Neural progenitor cell (in vitro differentiated cells): Measurements from ENCODE around the gene FRY. TPM values are rescaled to one million over a fixed set of nuclear protein-coding genes. Genes with fewer than 3 reads are reported as not detected.

ENCODE experiments used
- DNase-seq: peaks from one replicate; pipeline ENCODE4 v3.0.0-alpha.2; 2016; ENCODE audit warnings: low spot score
- H2AFZ ChIP-seq: fragments of 200-600 bp; sonication (generic); replicated peaks from 2 replicates; pipeline ENCODE4 v1.6.1; 2016; ENCODE audit warnings: antibody characterized with exemption
- H3F3A ChIP-seq: fragments of 200-600 bp; sonication (generic); 2 replicates; pipeline ENCODE4 v1.6.1; 2016; ENCODE audit warnings: antibody characterized with exemption, low read depth
- H3K27ac ChIP-seq: fragments of 200-600 bp; sonication (generic); 2 replicates; pipeline ENCODE4 v1.5.1; 2016; ENCODE audit warnings: mild to moderate bottlenecking
- H3K27me3 ChIP-seq: fragments of 200-600 bp; sonication (generic); 2 replicates; pipeline ENCODE4 v1.6.1; 2016; ENCODE audit warnings: mild to moderate bottlenecking, moderate library complexity
- H3K36me3 ChIP-seq: fragments of 200-600 bp; sonication (generic); 2 replicates; pipeline ENCODE4 v1.5.1; 2016
- H3K4me1 ChIP-seq: fragments of 200-600 bp; sonication (generic); 2 replicates; pipeline ENCODE4 v1.6.1; 2016; ENCODE audit warnings: mixed run types
- H3K4me2 ChIP-seq: fragments of 200-600 bp; sonication (generic); 2 replicates; pipeline ENCODE4 v1.6.1; 2016
- H3K4me3 ChIP-seq: fragments of 200-600 bp; sonication (generic); 2 replicates; pipeline ENCODE4 v1.5.1; 2016
- H3K79me2 ChIP-seq: fragments of 200-600 bp; sonication (generic); 2 replicates; pipeline ENCODE4 v1.6.1; 2016; ENCODE audit warnings: low read depth
- H3K9ac ChIP-seq: fragments of 200-600 bp; sonication (generic); 2 replicates; pipeline ENCODE4 v1.6.1; 2016
- H3K9me3 ChIP-seq: fragments of 200-600 bp; sonication (generic); 2 replicates; pipeline ENCODE4 v1.5.1; 2016; ENCODE audit warnings: low read depth
- H4K20me1 ChIP-seq: fragments of 200-600 bp; sonication (generic); 2 replicates; pipeline ENCODE4 v1.6.1; 2016; ENCODE audit warnings: low read depth
- H3K27ac Mint-ChIP-seq: 3 replicates; pipeline ENCODE4 v1.8.0; 2021; ENCODE audit warnings: mixed read lengths
- H3K27me3 Mint-ChIP-seq: 2 replicates; pipeline ENCODE4 v1.8.0; 2022; ENCODE audit warnings: low read depth, mild to moderate bottlenecking, inconsistent platforms, moderate library complexity, mixed read lengths; ENCODE audit not compliant: insufficient read depth
- H3K36me3 Mint-ChIP-seq: 3 replicates; pipeline ENCODE4 v1.8.0; 2021; ENCODE audit warnings: mixed read lengths
- H3K4me1 Mint-ChIP-seq: 3 replicates; pipeline ENCODE4 v1.8.0; 2021; ENCODE audit warnings: mixed read lengths
- H3K4me3 Mint-ChIP-seq: 3 replicates; pipeline ENCODE4 v1.8.0; 2021; ENCODE audit warnings: mild to moderate bottlenecking, moderate library complexity, mixed read lengths
- H3K9me3 Mint-ChIP-seq: 3 replicates; pipeline ENCODE4 v1.8.0; 2020; ENCODE audit warnings: mixed read lengths
- EZH2 ChIP-seq: fragments of 200-600 bp; sonication (generic); IDR thresholded peaks from 2 replicates; pipeline ENCODE4 v1.6.1; 2017; ENCODE audit warnings: antibody characterized with exemption, mild to moderate bottlenecking, moderate library complexity
- EZH2phosphoT487 ChIP-seq: fragments of 200-600 bp; sonication (generic); IDR thresholded peaks from 2 replicates; pipeline ENCODE4 v1.6.1; 2017; ENCODE audit warnings: antibody characterized with exemption
- total RNA-seq: library from RNA; depleted of rRNA; stranded (reverse); fragments of >200 nt; gene quantifications from 2 replicates; pipeline ENCODE4 v1.2.3, GENCODE V29; 2015; ENCODE audit warnings: low replicate concordance
- TF ChIP-seq, protein P1 (sequence below): fragments of 200-600 bp; sonication (generic); IDR thresholded peaks from 2 replicates; pipeline ENCODE4 v1.5.1; 2017; ENCODE audit warnings: antibody characterized with exemption, mild to moderate bottlenecking

FRY gene
- total RNA-seq, 1 donor from 2014 or later, result 12.6 TPM

- H3K4me1 Mint-ChIP-seq, result no peaks in the 10 kb centered on the region
- Histone ChIP-seq H3K4me1 (no peaks in the 10 kb centered on the region), H3K27me3 (no peaks in the 10 kb centered on the region), H3K79me2 (no peaks in the 10 kb centered on the region), H3K36me3 (peaks cover 3% of the 10 kb centered on the region), H2AFZ (no peak overlapping the region), H3K27ac (no peak overlapping the region), H3K9ac (no peak overlapping the region), H3K4me2 (no peak overlapping the region), H3K9me3 (no peaks in the 10 kb centered on the region), H3F3A (no peaks in the 10 kb centered on the region), H3K4me3 (no peak overlapping the region), H4K20me1 (no peaks in the 10 kb centered on the region)
- TF ChIP-seq EZH2phosphoT487 (no peak), EZH2 (no peak)
- TF ChIP-seq, protein P1, sequence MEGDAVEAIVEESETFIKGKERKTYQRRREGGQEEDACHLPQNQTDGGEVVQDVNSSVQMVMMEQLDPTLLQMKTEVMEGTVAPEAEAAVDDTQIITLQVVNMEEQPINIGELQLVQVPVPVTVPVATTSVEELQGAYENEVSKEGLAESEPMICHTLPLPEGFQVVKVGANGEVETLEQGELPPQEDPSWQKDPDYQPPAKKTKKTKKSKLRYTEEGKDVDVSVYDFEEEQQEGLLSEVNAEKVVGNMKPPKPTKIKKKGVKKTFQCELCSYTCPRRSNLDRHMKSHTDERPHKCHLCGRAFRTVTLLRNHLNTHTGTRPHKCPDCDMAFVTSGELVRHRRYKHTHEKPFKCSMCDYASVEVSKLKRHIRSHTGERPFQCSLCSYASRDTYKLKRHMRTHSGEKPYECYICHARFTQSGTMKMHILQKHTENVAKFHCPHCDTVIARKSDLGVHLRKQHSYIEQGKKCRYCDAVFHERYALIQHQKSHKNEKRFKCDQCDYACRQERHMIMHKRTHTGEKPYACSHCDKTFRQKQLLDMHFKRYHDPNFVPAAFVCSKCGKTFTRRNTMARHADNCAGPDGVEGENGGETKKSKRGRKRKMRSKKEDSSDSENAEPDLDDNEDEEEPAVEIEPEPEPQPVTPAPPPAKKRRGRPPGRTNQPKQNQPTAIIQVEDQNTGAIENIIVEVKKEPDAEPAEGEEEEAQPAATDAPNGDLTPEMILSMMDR, result no peak
- no peaks in the 10 kb centered on the region for H3K27me3 Mint-ChIP-seq
- no peak for DNase-seq
- H3K4me3 Mint-ChIP-seq, result no peak overlapping the region
- H3K9me3 Mint-ChIP-seq, result no peaks in the 10 kb centered on the region
- H3K36me3 Mint-ChIP-seq, result no peaks in the 10 kb centered on the region
- H3K27ac Mint-ChIP-seq, result no peak overlapping the region
Observed at GRCh38 chr13:32107973-32108372, 76.4 kb downstream of the FRY start.

GRCh38 chr13:32113532-32113931 lies 82.0 kb downstream of the FRY start:
- Histone ChIP-seq H3K27me3 (no peaks in the 10 kb centered on the region), H3K9ac (no peak overlapping the region), H3K4me3 (no peak overlapping the region), H3K9me3 (no peaks in the 10 kb centered on the region), H3K36me3 (no peaks in the 10 kb centered on the region), H3K4me2 (no peak overlapping the region), H4K20me1 (no peaks in the 10 kb centered on the region), H3K27ac (no peak overlapping the region), H2AFZ (no peak overlapping the region), H3K79me2 (no peaks in the 10 kb centered on the region), H3K4me1 (no peaks in the 10 kb centered on the region), H3F3A (no peaks in the 10 kb centered on the region)
- no peaks in the 10 kb centered on the region for H3K27me3 Mint-ChIP-seq
- no peaks in the 10 kb centered on the region for H3K9me3 Mint-ChIP-seq
- DNase-seq, result no peak
- no peaks in the 10 kb centered on the region for H3K4me1 Mint-ChIP-seq
- H3K4me3 Mint-ChIP-seq, result no peak overlapping the region
- TF ChIP-seq EZH2phosphoT487, result no peak
- no peak for TF ChIP-seq EZH2
- TF ChIP-seq, protein P1, result no peak
- no peaks in the 10 kb centered on the region for H3K36me3 Mint-ChIP-seq
- H3K27ac Mint-ChIP-seq, result no peak overlapping the region

- no peak overlapping the region for H3K4me2 ChIP-seq
- H4K20me1 ChIP-seq, result no peaks in the 10 kb centered on the region
- H3K4me3 ChIP-seq, result no peak overlapping the region
- H3K9ac ChIP-seq, result no peak overlapping the region
- H2AFZ ChIP-seq, result no peak overlapping the region
- H3K36me3 ChIP-seq, result no peaks in the 10 kb centered on the region
- H3K27ac Mint-ChIP-seq, result no peak overlapping the region
- TF ChIP-seq EZH2phosphoT487 (no peak), EZH2 (no peak)
- TF ChIP-seq, protein P1, result no peak
- H3K79me2 ChIP-seq, result no peaks in the 10 kb centered on the region
- H3K27ac ChIP-seq, result no peak overlapping the region
- H3K4me3 Mint-ChIP-seq, result no peak overlapping the region
- no peaks in the 10 kb centered on the region for H3K9me3 ChIP-seq
- H3K4me1 Mint-ChIP-seq, result no peaks in the 10 kb centered on the region
- no peaks in the 10 kb centered on the region for H3K27me3 Mint-ChIP-seq
- DNase-seq, result no peak
- no peaks in the 10 kb centered on the region for H3K36me3 Mint-ChIP-seq
- no peaks in the 10 kb centered on the region for H3K9me3 Mint-ChIP-seq
- no peaks in the 10 kb centered on the region for H3K27me3 ChIP-seq
- H3K4me1 ChIP-seq, result no peaks in the 10 kb centered on the region
- H3F3A ChIP-seq, result no peaks in the 10 kb centered on the region
Observed at GRCh38 chr13:32114284-32114950, 82.8 kb downstream of the FRY start.
